ENCODE results near the gene NEDD9.

The NEDD9 gene

GRCh38 chr6:11241793-11242201 is 9.3 kb upstream of the NEDD9 start:
- H3K9me3 ChIP-seq (ENCODE audit: control insufficient read depth, low read length), result no peaks in the 10 kb centered on the region
- no peak overlapping the region for H3K4me3 ChIP-seq (ENCODE audit: low read length)
- H3K9ac ChIP-seq (ENCODE audit: low read length), result no peak overlapping the region
- peaks cover 26% of the 10 kb centered on the region for H3K4me1 ChIP-seq (ENCODE audit: control insufficient read depth, insufficient read depth, low read length)
- H3K27me3 ChIP-seq (ENCODE audit: control insufficient read depth, insufficient read depth, low read length), result no peaks in the 10 kb centered on the region
- H3K36me3 ChIP-seq (ENCODE audit: control insufficient read depth, insufficient read depth, low read length), result no peaks in the 10 kb centered on the region

DNA sequence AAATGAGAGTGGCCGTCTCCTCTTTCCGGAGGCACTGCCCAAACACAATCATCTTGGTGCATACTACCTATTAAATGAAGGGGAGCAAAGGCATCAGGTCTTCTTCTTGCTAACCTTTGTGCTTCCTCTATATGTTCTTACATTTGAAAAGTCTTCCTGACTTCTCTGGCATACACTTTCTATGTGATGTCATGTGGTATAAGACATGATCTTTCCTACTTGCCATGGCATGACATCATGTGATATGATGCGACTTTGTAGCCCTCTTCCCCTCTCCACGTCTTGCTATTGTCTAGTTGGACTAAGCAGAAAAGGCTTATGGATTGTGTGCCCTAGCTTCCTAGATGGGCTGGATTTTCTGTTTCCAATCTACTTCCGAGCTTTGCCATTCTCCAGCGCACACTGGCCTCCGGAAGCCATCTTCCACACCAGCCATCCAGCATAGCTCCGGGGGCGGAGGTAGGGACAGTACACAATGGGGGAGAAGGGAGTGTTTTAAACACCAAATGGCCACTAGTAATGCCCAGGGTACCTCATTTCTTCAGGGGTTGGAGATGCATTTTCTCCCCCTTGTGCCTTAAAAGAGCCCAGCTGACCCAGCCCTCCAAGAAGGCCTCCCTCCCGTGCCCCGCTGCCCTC is 8.8 kb upstream of the NEDD9 start:
- Histone ChIP-seq H3K27me3 (ENCODE audit: control insufficient read depth, insufficient read depth, low read length) (no peaks in the 10 kb centered on the region), H3K4me1 (ENCODE audit: control insufficient read depth, insufficient read depth, low read length) (peaks cover 26% of the 10 kb centered on the region), H3K4me3 (ENCODE audit: low read length) (no peak overlapping the region), H3K36me3 (ENCODE audit: control insufficient read depth, insufficient read depth, low read length) (no peaks in the 10 kb centered on the region), H3K9ac (ENCODE audit: low read length) (no peak overlapping the region), H3K9me3 (ENCODE audit: control insufficient read depth, low read length) (no peaks in the 10 kb centered on the region)

- Histone ChIP-seq H3K9ac (ENCODE audit: low read length) (no peak overlapping the region), H3K4me3 (ENCODE audit: low read length) (no peak overlapping the region), H3K4me1 (ENCODE audit: control insufficient read depth, insufficient read depth, low read length) (peaks cover 24% of the 10 kb centered on the region)
Observed at GRCh38 chr6:11237956-11238355, 5.5 kb upstream of the NEDD9 start.

GRCh38 chr6:11237428-11237827 is 5.0 kb upstream of the NEDD9 start:
- H3K4me1 ChIP-seq (ENCODE audit: control insufficient read depth, insufficient read depth, low read length), result peaks cover 21% of the 10 kb centered on the region
- no peaks in the 10 kb centered on the region for H3K27me3 ChIP-seq (ENCODE audit: control insufficient read depth, insufficient read depth, low read length)
- no peak overlapping the region for H3K4me3 ChIP-seq (ENCODE audit: low read length)

More at GRCh38 chr6:11237956-11238355, 5.5 kb upstream of the NEDD9 start:
- H3K9me3 ChIP-seq (ENCODE audit: control insufficient read depth, low read length), result no peaks in the 10 kb centered on the region
- H3K27me3 ChIP-seq (ENCODE audit: control insufficient read depth, insufficient read depth, low read length), result no peaks in the 10 kb centered on the region
- no peaks in the 10 kb centered on the region for H3K36me3 ChIP-seq (ENCODE audit: control insufficient read depth, insufficient read depth, low read length)

GRCh38 chr6:11236915-11237314 is 4.4 kb upstream of the NEDD9 start:
- Histone ChIP-seq H3K27me3 (ENCODE audit: control insufficient read depth, insufficient read depth, low read length) (no peaks in the 10 kb centered on the region), H3K9ac (ENCODE audit: low read length) (no peak overlapping the region), H3K9me3 (ENCODE audit: control insufficient read depth, low read length) (no peaks in the 10 kb centered on the region), H3K4me1 (ENCODE audit: control insufficient read depth, insufficient read depth, low read length) (peaks cover 16% of the 10 kb centered on the region), H3K36me3 (ENCODE audit: control insufficient read depth, insufficient read depth, low read length) (no peaks in the 10 kb centered on the region), H3K4me3 (ENCODE audit: low read length) (no peak overlapping the region)

More at GRCh38 chr6:11237428-11237827, 5.0 kb upstream of the NEDD9 start:
- Histone ChIP-seq H3K9me3 (ENCODE audit: control insufficient read depth, low read length) (no peaks in the 10 kb centered on the region), H3K9ac (ENCODE audit: low read length) (no peak overlapping the region), H3K36me3 (ENCODE audit: control insufficient read depth, insufficient read depth, low read length) (no peaks in the 10 kb centered on the region)

GRCh38 chr6:11236076-11236750 is 3.7 kb upstream of the NEDD9 start:
- H3K4me3 ChIP-seq (ENCODE audit: low read length), result no peak overlapping the region
- no peak overlapping the region for H3K9ac ChIP-seq (ENCODE audit: low read length)
- H3K9me3 ChIP-seq (ENCODE audit: control insufficient read depth, low read length), result no peaks in the 10 kb centered on the region
- peaks cover 9% of the 10 kb centered on the region for H3K4me1 ChIP-seq (ENCODE audit: control insufficient read depth, insufficient read depth, low read length)
- no peaks in the 10 kb centered on the region for H3K36me3 ChIP-seq (ENCODE audit: control insufficient read depth, insufficient read depth, low read length)
- no peaks in the 10 kb centered on the region for H3K27me3 ChIP-seq (ENCODE audit: control insufficient read depth, insufficient read depth, low read length)

GRCh38 chr6:11235062-11235461 is 2.6 kb upstream of the NEDD9 start:
- Histone ChIP-seq H3K4me1 (ENCODE audit: control insufficient read depth, insufficient read depth, low read length) (peaks cover 5% of the 10 kb centered on the region), H3K36me3 (ENCODE audit: control insufficient read depth, insufficient read depth, low read length) (no peaks in the 10 kb centered on the region), H3K9ac (ENCODE audit: low read length) (no peak overlapping the region), H3K4me3 (ENCODE audit: low read length) (no peak overlapping the region), H3K9me3 (ENCODE audit: control insufficient read depth, low read length) (no peaks in the 10 kb centered on the region), H3K27me3 (ENCODE audit: control insufficient read depth, insufficient read depth, low read length) (no peaks in the 10 kb centered on the region)

GRCh38 chr6:11233673-11234573 is 1.5 kb upstream of the NEDD9 start:
- H3K9ac ChIP-seq (ENCODE audit: low read length), result peak overlapping the region; percentile 92
- H3K4me3 ChIP-seq (ENCODE audit: low read length), result no peak overlapping the region

GRCh38 chr6:11232770-11233626 is 530 bp upstream of the NEDD9 start:
- no peaks in the 10 kb centered on the region for H3K27me3 ChIP-seq (ENCODE audit: control insufficient read depth, insufficient read depth, low read length)
- H3K4me1 ChIP-seq (ENCODE audit: control insufficient read depth, insufficient read depth, low read length), result peaks cover 16% of the 10 kb centered on the region
- peak overlapping the region; percentile 89 for H3K4me3 ChIP-seq (ENCODE audit: low read length)
- no peaks in the 10 kb centered on the region for H3K36me3 ChIP-seq (ENCODE audit: control insufficient read depth, insufficient read depth, low read length)
- no peaks in the 10 kb centered on the region for H3K9me3 ChIP-seq (ENCODE audit: control insufficient read depth, low read length)
- H3K9ac ChIP-seq (ENCODE audit: low read length), result peak overlapping the region; percentile 92

More at GRCh38 chr6:11233673-11234573, 1.5 kb upstream of the NEDD9 start:
- Histone ChIP-seq H3K9me3 (ENCODE audit: control insufficient read depth, low read length) (no peaks in the 10 kb centered on the region), H3K36me3 (ENCODE audit: control insufficient read depth, insufficient read depth, low read length) (no peaks in the 10 kb centered on the region), H3K27me3 (ENCODE audit: control insufficient read depth, insufficient read depth, low read length) (no peaks in the 10 kb centered on the region), H3K4me1 (ENCODE audit: control insufficient read depth, insufficient read depth, low read length) (peaks cover 7% of the 10 kb centered on the region)

DNA sequence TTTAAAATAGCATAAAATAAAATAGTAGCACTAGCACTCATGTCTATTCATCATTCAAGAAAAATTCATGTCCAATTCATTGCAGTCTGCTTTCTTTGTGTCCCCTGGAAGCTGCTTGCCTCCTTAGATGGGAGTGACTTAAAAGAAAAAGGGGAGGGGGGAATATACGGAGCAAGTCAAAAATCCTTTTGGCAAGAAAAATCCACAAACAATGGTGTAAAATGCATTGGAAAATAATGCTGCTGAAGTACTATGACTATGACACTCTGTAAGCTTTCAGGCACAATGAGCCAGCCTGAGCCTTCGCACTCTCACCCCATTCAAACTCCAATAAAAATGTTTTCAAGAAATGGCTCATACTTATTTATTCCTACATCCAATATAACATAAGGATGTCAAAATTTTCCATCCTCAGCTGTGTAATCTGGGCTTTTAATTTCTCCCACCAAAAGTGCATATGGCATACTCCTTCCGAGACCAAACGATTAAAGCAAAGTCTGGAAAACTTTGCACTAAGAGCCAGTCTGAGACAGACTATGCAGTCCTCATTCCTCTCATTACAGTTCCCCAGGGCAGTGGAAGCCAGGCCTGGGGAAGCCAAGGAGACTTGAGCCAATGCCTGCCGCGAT is 790 bp downstream of the NEDD9 start:
- H3K4me1 ChIP-seq (ENCODE audit: control insufficient read depth, insufficient read depth, low read length), result peaks cover 28% of the 10 kb centered on the region
- peak overlapping the region; percentile 92 for H3K9ac ChIP-seq (ENCODE audit: low read length)
- H3K4me3 ChIP-seq (ENCODE audit: low read length), result peak overlapping the region; percentile 89
- H3K27me3 ChIP-seq (ENCODE audit: control insufficient read depth, insufficient read depth, low read length), result no peaks in the 10 kb centered on the region
- no peaks in the 10 kb centered on the region for H3K36me3 ChIP-seq (ENCODE audit: control insufficient read depth, insufficient read depth, low read length)
- no peaks in the 10 kb centered on the region for H3K9me3 ChIP-seq (ENCODE audit: control insufficient read depth, low read length)

DNA sequence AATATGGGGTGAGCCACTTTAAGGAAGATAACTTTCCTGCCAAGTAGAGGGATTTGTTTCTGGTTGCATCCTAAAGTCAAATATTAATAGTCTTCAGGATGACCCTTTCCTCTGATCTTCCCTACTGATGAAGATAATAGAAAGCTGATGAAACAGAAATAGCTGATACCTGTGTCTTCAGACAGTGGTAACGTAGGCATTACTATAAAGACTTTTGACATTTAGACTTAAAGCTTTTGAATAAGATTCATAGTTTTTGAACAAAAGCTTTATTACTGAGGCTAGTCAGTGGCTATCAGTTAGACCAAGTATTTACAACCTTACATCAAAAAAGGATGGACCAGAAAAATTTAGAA is 1.4 kb downstream of the NEDD9 start:
- Histone ChIP-seq H3K9ac (ENCODE audit: low read length) (peak overlapping the region; percentile 92), H3K4me3 (ENCODE audit: low read length) (peak overlapping the region; percentile 89), H3K36me3 (ENCODE audit: control insufficient read depth, insufficient read depth, low read length) (no peaks in the 10 kb centered on the region), H3K27me3 (ENCODE audit: control insufficient read depth, insufficient read depth, low read length) (no peaks in the 10 kb centered on the region), H3K9me3 (ENCODE audit: control insufficient read depth, low read length) (no peaks in the 10 kb centered on the region), H3K4me1 (ENCODE audit: control insufficient read depth, insufficient read depth, low read length) (peaks cover 28% of the 10 kb centered on the region)

All from mucosa of stomach (tissue), 1 donor.